ENCODE measurements around the gene RCSD1. TPM values are rescaled to one million over a fixed set of nuclear protein-coding genes. Genes with fewer than 3 reads are reported as not detected.

RCSD1 gene
- total RNA-seq, 1 donor from 2014 or later: 121 TPM

GRCh38 chr1:167683226-167683625 lies 53.2 kb downstream of the RCSD1 start:
- DNase-seq (ENCODE audit: low read depth): no peak

GRCh38 chr1:167683641-167684502 lies 53.8 kb downstream of the RCSD1 start:
- DNase-seq (ENCODE audit: low read depth): peak; percentile 99

DNA sequence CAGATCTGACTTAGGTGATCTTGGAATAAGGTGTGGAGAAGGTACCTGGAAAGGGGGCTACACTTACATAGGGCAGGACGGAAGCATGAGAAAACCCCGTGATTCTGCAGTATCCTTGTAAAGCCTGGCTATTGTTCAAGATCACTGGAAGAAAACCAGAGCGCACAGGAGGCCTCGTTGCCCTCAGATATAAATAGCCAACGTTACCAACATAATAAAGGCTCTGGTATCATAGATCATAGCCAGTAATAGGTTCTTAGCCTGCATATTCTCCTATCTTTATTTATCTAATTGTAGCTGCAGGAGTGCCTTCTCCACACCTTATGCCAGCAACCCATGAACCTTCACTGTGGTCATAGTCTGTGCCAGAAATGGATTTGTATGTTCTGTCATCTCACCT lies 55.8 kb downstream of the RCSD1 start:
- peak; percentile 77 for DNase-seq (ENCODE audit: low read depth)

DNA sequence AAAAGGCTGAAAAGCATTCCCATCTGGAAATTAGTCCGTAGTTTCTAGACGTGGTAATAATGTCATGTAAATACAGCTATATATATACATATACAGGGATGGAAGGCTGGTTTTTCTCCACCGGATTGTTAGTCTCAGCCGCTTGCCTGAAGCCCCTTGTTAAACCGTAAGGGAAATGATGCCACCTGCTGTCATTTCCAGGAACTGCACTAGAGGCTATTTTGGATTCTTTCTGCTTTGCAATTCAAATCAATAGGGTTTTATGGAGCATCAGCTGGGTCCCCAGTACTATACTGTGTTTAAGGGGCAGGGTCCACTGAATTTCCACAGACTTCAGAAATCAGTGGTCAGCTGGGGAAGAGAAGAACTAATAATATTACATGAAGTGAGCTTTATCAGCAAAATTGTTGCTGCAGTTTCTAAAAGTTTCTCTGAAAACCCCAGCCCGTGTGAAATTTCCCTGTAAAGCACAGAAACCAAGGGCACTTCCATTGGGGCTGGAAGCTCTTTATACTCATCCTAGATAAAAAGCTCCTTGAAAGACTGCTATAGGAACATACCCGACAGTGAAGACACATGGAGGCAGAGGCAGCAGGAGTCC lies 58.0 kb downstream of the RCSD1 start:
- peak; percentile 86 for DNase-seq (ENCODE audit: low read depth)

- DNase-seq (ENCODE audit: low read depth): no peak
Measured at GRCh38 chr1:167689567-167689920, 59.5 kb downstream of the RCSD1 start.

DNA sequence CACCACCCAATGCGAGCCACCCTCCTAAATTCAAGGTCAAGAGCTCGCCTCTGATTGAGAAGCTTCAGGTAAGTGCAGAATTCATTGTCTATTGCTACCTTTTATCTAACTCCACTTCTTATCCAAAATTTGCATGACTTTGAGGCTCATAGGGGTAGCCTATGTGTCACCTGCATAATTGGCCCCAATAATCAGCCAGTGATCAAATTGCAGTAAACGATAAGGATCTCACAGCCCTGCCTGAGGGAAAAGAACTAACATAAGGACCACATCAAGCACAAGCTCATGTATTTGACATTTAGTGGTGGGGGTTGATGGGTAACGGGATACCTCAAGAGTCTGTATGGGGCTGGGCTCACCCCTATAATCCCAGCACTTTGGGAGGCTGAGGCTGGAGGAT lies 60.0 kb downstream of the RCSD1 start:
- no peak for DNase-seq (ENCODE audit: low read depth)

GRCh38 chr1:167693425-167694045 lies 63.5 kb downstream of the RCSD1 start:
- no peak for DNase-seq (ENCODE audit: low read depth)

GRCh38 chr1:167694691-167695090 lies 64.7 kb downstream of the RCSD1 start:
- no peak for DNase-seq (ENCODE audit: low read depth)

- DNase-seq (ENCODE audit: low read depth): no peak
Measured at GRCh38 chr1:167695147-167695546, 65.1 kb downstream of the RCSD1 start.

GRCh38 chr1:167695756-167696561 lies 65.9 kb downstream of the RCSD1 start:
- no peak for DNase-seq (ENCODE audit: low read depth)

DNA sequence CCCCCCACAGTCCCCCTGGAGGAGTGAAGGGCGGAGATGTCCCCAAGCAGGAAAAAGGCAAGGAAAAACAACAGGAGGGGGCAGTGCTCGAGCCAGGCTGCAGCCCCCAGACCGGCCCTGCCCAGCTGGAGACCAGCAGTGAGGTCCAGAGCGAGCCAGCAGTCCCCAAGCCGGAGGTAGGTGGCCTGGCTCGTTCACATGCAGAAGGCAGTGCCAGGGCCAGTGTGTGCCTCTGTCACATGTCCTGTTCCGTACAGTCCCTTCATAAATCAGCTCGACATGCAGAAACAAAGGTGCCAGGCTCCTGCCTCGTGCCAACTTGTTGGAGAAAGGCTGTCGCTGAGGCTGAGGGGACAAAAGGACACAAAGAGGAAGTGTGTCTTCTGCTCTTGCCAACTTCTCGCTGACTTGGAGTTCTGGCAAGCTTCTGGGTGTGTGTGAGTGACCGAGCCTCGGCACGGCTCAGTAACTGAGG lies 67.7 kb downstream of the RCSD1 start:
- no peak for DNase-seq (ENCODE audit: low read depth)

DNA sequence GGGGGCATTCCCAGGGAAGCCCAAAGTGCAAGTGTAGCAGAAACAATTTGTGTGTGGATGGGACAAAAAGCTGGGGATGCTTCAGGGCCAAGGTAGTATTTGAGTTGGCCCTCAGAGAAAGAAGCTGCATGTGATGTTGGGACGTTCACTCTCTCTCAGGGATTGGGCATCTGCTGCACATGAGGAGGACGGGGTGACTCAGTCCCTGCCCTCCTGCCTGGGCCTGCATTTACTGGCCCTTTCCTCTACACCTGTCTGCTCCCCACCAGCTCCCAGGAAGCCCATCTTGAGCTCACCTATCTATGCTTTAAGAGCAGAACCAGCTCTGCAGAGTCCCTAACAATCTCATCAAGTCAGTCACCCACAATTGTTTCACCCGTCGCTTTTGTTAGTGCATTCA lies 68.3 kb downstream of the RCSD1 start:
- no peak for DNase-seq (ENCODE audit: low read depth)

GRCh38 chr1:167701510-167701909 lies 71.5 kb downstream of the RCSD1 start:
- no peak for DNase-seq (ENCODE audit: low read depth)

- DNase-seq (ENCODE audit: low read depth): no peak
Measured at GRCh38 chr1:167703557-167703956, 73.5 kb downstream of the RCSD1 start.

GRCh38 chr1:167704715-167705114 lies 74.7 kb downstream of the RCSD1 start:
- no peak for DNase-seq (ENCODE audit: low read depth)

GRCh38 chr1:167705250-167705649 lies 75.2 kb downstream of the RCSD1 start:
- no peak for DNase-seq (ENCODE audit: low read depth)

- no peak for DNase-seq (ENCODE audit: low read depth)
Measured at GRCh38 chr1:167706363-167706762, 76.3 kb downstream of the RCSD1 start.

- no peak for DNase-seq (ENCODE audit: low read depth)
Measured at GRCh38 chr1:167706931-167707877, 77.2 kb downstream of the RCSD1 start.

- DNase-seq (ENCODE audit: low read depth): no peak
Measured at GRCh38 chr1:167707942-167708341, 77.9 kb downstream of the RCSD1 start.

- DNase-seq (ENCODE audit: low read depth): peak; percentile 52
Measured at GRCh38 chr1:167708940-167709389, 78.9 kb downstream of the RCSD1 start.

All from myocyte (in vitro differentiated cells).